ENCODE measurements around the gene CTNNBL1.
"Not testable (repeated sequence)": the region's sequence is repeated elsewhere in the genome, so short reads cannot be mapped to it uniquely, and the experiment has no call there.

The CTNNBL1 gene

DNA sequence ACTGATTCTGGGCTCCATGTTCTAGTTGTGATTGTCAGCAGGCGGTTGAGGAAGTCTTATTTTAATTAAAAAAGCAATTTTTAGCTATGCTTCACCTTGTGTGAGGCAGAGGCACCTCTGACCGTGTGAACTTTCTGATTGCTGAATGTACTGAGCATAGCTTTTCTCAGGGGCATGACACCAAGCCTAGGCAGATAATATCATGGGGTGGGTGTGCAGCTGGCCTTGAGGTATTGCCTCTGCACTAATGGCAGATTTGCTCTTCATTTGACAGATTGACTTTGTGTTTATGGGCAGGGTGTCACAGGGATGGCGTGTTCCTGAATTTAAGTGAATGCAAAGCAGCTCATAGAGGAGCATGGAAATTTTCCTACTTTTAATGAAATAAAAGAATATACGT, 19.6 kb downstream of the CTNNBL1 start:
- DNase-seq, result no peak

GRCh38 chr20:37714978-37715672, 21.3 kb downstream of the CTNNBL1 start:
- DNase-seq, result no peak

- no peak for DNase-seq
These were observed 27.9 kb downstream of the CTNNBL1 start for GRCh38 chr20:37721751-37722150.

DNA sequence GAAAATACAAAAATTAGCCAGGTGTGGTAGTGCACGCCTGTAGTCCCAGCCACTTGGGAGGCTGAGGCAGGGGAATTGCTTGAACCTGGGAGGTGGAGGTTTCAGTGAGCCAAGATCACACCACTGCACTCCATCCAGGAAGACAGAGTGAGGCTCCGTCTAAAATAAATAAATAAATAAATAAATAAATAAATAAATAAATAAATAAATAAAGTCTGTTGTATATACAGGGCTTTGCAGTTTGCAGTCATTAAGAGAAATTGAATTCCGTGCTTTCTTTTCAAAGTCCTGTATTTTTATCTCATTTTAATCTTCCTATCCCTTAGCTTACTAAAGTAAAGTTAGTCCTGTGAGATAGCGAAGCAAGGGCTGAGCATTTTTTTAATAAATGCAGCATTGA, 28.5 kb downstream of the CTNNBL1 start:
- DNase-seq, result not testable (repeated sequence)

DNA sequence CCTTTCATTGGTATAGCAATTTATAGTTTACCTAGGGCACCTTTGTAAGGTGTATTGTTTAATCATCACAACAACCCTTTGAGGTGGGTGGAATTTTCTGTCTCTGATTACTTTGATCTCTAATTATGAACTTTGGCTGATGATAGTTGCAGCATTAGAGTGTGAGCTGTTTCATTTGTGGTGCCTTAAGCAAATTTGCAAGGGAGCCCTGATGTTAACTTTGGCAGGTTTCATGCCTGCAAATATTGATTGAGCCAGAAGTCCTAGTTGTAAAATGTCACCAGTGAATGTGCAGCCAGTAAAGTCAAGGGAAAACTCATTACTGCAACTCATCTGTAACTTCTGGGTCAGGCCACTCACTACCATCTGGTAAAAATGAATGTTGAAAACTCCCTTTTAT, 29.8 kb downstream of the CTNNBL1 start:
- DNase-seq, result no peak

DNA sequence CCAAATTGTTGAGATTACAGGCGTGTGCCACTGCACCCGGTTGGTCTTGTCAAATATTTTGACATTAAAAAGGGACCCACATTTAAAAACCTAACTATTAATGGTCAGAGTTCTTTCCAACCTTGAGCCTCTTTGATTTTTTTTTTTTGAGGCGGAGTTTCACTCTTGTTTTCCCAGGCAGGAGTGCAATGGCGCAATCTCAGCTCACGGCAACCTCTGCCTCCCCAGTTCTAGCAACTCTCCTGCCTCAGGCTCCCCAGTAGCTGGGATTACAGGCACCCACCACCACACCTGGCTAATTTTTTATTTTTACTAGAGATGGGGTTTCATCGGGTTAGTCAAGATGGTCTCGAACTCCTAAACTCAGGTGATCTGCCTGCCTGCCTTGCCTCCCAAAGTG, 31.3 kb downstream of the CTNNBL1 start:
- no peak for DNase-seq

GRCh38 chr20:37725855-37726254, 32.0 kb downstream of the CTNNBL1 start:
- DNase-seq, result no peak

DNA sequence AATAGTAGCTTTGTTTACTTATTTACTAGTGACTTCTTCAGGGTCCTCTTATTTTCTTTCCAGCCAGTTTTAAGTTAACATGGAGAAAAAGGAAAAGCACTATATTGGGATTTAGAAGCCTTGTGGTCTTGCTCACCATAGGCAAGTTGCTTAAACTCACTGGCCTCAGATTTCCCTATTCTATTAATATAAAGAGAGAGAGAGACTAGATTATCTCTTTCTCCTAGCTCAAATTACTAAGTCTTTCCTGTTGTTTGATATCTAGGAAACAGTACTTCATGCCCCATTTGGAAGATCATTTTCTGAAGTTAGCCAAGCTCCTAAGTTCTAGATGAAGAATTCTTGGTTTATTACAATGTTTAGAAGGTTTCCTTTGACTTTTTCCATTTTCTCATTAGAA, 32.5 kb downstream of the CTNNBL1 start:
- no peak for DNase-seq

- DNase-seq, result no peak
These were observed 33.4 kb downstream of the CTNNBL1 start for GRCh38 chr20:37726971-37727956.

GRCh38 chr20:37727957-37728634, 34.3 kb downstream of the CTNNBL1 start:
- no peak for DNase-seq

- no peak for DNase-seq
These were observed 34.8 kb downstream of the CTNNBL1 start for GRCh38 chr20:37728635-37728983.

DNA sequence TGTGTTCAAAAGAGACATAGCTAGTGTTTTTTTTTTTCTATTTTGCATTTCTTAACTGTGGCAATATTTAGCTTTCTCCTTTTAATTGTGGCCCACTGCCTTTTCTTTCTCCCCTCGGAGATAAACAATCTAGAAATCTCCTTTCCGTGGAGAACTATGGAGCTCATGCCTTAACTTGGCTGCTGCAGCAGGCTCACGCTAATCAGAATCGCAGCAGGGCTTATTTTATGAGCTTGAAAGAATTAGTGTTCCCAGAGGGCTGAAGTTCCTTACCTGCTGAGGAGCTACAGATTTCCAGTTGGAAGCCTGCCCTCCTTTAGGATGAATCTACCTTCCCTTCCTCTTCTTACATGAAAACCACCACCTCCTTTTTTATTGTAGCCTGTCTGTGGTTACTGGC, 35.6 kb downstream of the CTNNBL1 start:
- DNase-seq, result no peak

DNA sequence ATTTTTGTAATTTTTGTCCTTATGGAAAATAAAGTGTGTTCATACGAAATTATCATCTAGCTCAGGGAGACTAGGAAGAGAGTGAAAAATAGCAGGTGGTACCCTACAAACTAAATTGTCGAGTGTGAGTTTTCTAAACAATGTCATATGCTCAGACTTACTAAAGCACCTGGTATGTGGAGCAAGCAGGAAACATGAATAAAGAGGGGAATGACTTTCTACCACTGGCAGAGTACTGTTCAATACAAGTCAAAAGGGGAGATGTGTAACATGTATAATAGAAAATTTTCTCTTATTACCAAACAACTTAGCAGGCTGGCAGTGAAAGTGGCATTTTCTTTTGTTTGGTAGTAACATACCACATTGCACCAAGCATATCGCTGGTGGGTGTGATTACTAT, 36.1 kb downstream of the CTNNBL1 start:
- DNase-seq, result no peak

DNA sequence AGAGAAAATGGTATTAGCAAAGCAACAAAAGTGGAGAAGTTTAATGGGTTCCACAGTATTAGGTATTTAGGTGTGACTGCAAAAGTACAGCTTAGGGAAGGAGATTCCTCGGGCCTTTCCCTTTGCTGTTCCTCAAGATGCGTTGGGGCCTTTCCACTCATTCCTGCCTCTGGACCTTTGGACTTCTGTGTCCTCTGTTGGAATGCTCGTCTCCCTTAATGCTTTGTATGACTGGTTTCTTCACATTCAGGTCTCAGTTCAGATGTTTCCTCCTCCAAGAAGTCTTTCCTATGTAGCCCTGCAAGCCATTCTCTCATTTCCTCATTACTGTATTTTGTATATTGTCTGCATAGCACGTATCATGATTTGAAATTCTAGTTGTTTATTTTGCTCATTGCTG, 39.6 kb downstream of the CTNNBL1 start:
- DNase-seq, result no peak

DNA sequence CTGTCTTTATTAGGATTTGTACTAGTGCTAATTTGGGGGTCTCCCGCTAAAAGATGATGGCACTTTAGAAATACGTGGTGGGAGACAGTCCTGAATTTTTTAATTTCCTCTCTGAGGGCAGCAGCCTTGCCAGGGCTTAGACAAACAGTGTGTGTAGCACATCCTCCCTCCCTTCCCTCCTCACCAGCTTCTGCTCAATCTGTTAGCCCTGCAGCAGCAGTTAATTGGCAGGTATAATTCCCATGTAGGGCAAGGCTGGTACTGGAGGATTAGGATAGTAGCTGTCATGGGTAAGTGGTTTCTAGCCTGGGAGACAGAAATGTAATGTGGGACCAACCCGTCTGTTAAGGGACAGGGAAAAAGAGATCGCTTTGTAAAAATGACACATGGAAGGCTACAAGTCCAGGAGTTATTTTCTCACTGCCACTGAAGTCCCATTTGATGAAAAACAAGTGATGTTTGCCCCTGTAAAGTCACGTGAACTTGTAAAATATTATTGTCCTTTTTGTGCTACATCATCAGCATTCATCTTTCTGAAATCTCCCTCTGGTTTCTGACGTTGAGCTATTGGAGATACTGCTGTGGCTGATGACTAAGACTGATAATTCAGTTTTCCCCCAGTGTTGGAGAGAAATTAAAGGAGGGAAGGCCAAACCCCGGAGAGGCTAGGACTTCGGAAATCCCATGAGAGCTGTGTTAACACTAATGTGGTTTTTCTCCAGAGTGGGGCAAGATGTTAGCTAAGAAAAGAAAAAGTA, 40.6 kb downstream of the CTNNBL1 start:
- no peak for DNase-seq

DNA sequence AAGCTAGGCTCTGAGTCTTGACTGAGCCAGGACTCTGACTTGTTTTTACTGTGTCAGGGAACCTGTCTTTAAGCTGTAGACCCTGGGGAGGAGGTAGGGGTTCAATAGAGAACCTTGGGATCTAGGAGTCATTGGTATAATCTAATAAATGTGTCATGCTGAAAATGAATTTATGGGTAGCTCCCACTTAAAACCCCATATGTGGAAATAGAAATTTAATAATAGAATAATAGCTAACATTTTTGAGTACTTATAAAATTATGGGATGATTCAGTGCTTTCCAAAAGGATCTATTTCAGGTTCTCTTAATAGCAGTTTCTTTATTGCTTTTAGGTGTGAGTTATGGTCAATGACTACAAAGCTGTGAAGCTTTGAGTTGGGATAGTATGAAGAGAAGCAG, 41.7 kb downstream of the CTNNBL1 start:
- DNase-seq, result no peak

DNA sequence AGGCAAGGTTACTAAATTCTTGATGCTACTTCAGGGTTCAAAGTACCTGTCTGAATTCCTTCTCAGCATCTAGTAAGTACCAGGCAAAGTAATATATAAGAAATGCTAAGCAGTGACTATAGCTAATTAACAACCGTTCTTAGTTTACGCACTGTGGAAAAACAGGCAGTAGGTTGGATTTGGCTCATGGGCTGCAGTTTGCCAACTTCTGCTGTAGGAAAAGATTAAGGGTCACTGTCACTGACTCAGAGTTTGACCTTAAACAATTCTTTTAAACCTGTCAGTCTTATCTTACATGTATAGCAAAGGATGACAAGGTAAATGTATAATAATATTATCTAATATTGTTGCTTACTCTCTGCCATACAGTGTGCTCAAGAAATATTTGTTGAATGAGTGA, 42.3 kb downstream of the CTNNBL1 start:
- DNase-seq, result no peak

GRCh38 chr20:37737826-37738420, 44.1 kb downstream of the CTNNBL1 start:
- no peak for DNase-seq

- DNase-seq, result no peak
These were observed 47.2 kb downstream of the CTNNBL1 start for GRCh38 chr20:37741055-37741454.

GRCh38 chr20:37741570-37741969, 47.7 kb downstream of the CTNNBL1 start:
- no peak for DNase-seq

DNA sequence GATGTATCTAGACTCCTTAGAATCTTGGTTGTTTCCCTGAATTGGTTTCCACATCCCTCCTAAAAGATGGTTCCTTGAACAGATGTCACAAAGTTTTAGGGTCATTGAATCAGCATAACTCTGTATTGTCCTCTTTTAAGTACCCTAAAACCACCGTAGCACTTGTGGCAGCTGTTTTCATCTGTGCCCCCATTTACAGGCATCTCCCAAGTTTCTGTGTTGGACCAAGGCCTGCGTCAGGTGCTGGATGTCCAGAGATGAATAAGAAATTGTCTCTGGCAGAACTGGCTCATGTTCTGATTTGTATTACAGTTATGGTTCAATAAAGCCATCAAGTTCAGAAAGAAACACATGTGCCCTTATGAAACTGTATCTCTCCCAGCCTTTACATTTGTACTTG, 48.3 kb downstream of the CTNNBL1 start:
- no peak for DNase-seq

- DNase-seq, result no peak
These were observed 50.5 kb downstream of the CTNNBL1 start for GRCh38 chr20:37744347-37744746.

DNA sequence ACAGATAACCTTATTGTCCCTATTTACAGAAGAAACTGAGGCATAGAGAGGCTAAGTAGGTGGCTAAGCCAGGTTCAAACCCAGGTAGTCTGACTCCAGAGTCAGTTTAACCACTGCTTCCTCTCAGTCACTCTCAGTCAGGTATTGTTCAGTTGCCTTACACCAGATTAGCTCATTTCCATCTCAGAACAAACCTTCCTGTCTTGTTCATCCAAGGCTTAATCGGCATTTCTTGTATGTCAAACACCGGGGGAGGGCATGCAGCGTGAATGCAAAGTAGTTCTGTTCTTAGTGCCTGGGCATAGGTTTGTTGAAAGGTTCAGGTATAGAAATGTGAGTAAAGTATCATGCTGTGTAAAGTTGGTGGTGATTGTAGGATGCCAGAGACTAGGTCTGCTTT, 51.7 kb downstream of the CTNNBL1 start:
- DNase-seq, result no peak

Data from DMS153 (cell line).